CD4-positive, CD25-positive, alpha-beta regulatory T cell (primary cell): ENCODE results near the gene PDCD7. TPM values are rescaled to one million over a fixed set of nuclear protein-coding genes. Genes with fewer than 3 reads are reported as not detected.
"Not testable (repeated sequence)": the region's sequence is repeated elsewhere in the genome, so short reads cannot be mapped to it uniquely, and the experiment has no call there.

Source experiments
- ATAC-seq, 2 donors: fragments of 150-1000 bp; cut with Tn5 transposase; one replicate each; pipeline ENCODE4 v1.10.0; 2021; ENCODE audit warnings: low read depth in 2 of 2, moderate number of reproducible peaks in 2 of 2, moderate library complexity in 1 of 2
- DNase-seq, 3 donors: peaks; one replicate each; pipeline versions ENCODE4 v3.0.0 to v3.0.0-alpha.2; 2012 to 2022; ENCODE audit warnings: mixed read lengths in 1 of 3
- H3K27ac ChIP-seq: one replicate; pipeline ENCODE4 v1.7.0; 2013; ENCODE audit warnings: mild to moderate bottlenecking, low read length; ENCODE audit not compliant: insufficient read depth, poor library complexity, severe bottlenecking
- H3K27me3 ChIP-seq: one replicate; pipeline ENCODE4 v1.7.0; 2013; ENCODE audit warnings: low read length; ENCODE audit not compliant: control insufficient read depth, insufficient read depth
- H3K36me3 ChIP-seq: one replicate; pipeline ENCODE4 v1.7.0; 2013; ENCODE audit warnings: mild to moderate bottlenecking, low read length, moderate library complexity; ENCODE audit not compliant: control insufficient read depth, insufficient read depth
- H3K4me1 ChIP-seq: 2 replicates; pipeline ENCODE4 v1.7.0; 2013; ENCODE audit warnings: mild to moderate bottlenecking, low read length; ENCODE audit not compliant: insufficient read depth, control insufficient read depth, poor library complexity, severe bottlenecking
- H3K4me3 ChIP-seq: one replicate; pipeline ENCODE4 v1.7.0; 2013; ENCODE audit warnings: low read depth, mild to moderate bottlenecking, low read length, moderate library complexity
- H3K9me3 ChIP-seq, 2 experiments: 1 replicate in 1 of 2; 2 replicates in 1 of 2; pipeline ENCODE4 v1.7.0; 2013; ENCODE audit warnings: low read length in 2 of 2, mild to moderate bottlenecking in 1 of 2, moderate library complexity in 1 of 2; ENCODE audit not compliant: control insufficient read depth in 2 of 2
- H3K27ac Mint-ChIP-seq, 3 donors: one replicate each; pipeline ENCODE4 v1.8.0; 2020 to 2022; ENCODE audit warnings: mild to moderate bottlenecking in 3 of 3, mixed read lengths in 3 of 3, moderate library complexity in 2 of 3
- H3K27me3 Mint-ChIP-seq: one replicate; pipeline ENCODE4 v1.8.0; 2022; ENCODE audit warnings: mild to moderate bottlenecking, mixed read lengths
- H3K36me3 Mint-ChIP-seq: one replicate; pipeline ENCODE4 v1.8.0; 2020; ENCODE audit warnings: mixed read lengths
- H3K4me1 Mint-ChIP-seq, 4 donors: one replicate each; pipeline ENCODE4 v1.8.0; 2020 to 2022; ENCODE audit warnings: mixed read lengths in 4 of 4, mild to moderate bottlenecking in 1 of 4
- H3K4me3 Mint-ChIP-seq, 4 donors: one replicate each; pipeline ENCODE4 v1.8.0; 2020 to 2022; ENCODE audit warnings: mild to moderate bottlenecking in 4 of 4, mixed read lengths in 4 of 4, moderate library complexity in 3 of 4
- H3K9me3 Mint-ChIP-seq, 7 donors: one replicate each; pipeline ENCODE4 v1.8.0; 2020 to 2022; ENCODE audit warnings: mixed read lengths in 7 of 7, mild to moderate bottlenecking in 3 of 7, moderate library complexity in 2 of 7
- polyA plus RNA-seq, 4 donors: library from polyadenylated mRNA; unstranded; fragments of 300-500 nt; fragmentation: Illumina TruSeq; gene quantifications; one replicate each; pipeline ENCODE4 v1.2.3, GENCODE V29; 2021
- total RNA-seq: library from RNA; stranded (reverse); gene quantifications from one replicate; pipeline ENCODE4 v1.2.3, GENCODE V29; 2022

The PDCD7 gene
- total and polyA plus RNA-seq, 5 donors from 2014 or later: 12.3 to 37.6 (median 14.6) TPM

DNA sequence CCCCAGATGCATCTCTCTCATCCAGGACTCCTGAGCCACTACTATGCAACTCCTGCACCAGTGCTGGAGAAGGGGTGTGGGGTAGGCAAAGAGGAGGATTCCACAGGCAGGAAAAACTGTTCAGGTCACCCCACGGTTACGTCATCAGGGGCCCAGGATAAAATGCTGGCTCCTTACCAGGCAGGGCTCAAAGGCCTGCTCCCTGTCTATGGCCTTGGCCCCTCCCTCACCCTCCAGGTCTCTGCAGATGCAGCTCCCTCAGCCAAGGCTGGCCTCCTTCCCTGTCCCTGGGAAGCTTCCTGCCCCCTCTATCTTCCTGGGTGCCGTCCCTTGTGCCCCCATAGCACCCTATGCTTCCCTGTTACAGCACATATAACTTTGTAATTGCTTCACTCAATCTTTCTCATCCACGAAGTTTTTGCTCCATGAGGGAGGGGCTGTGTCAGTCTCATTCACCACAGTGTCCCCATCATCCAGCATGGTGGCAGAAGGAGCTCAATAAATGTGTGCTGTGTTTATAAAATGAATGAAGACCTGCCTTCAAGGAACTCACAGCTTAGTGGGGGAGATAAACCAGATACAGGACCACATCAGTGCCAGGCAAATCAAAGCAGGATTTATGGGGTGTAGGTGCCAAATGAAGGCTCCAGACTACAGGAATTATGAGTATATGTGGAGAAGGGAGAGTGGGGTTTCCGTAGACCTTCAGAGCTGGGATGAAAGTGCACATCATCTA, 38.4 kb downstream of the PDCD7 start:
- H3K9me3 Mint-ChIP-seq: no peaks in the 10 kb centered on the region
- peaks cover 21% of the 10 kb centered on the region for H3K36me3 Mint-ChIP-seq
- no peaks in the 10 kb centered on the region for H3K4me1 ChIP-seq
- H3K27me3 Mint-ChIP-seq: no peaks in the 10 kb centered on the region
- peak overlapping the region in 1 of 3 donors; percentile 70 for H3K27ac Mint-ChIP-seq
- no peaks in the 10 kb centered on the region for H3K27me3 ChIP-seq
- H3K36me3 ChIP-seq: peaks cover 20% of the 10 kb centered on the region
- no peak overlapping the region for H3K4me3 ChIP-seq
- no peak overlapping the region for H3K27ac ChIP-seq
- no peak overlapping the region for H3K4me3 Mint-ChIP-seq
- no peaks in the 10 kb centered on the region for H3K9me3 ChIP-seq
- H3K4me1 Mint-ChIP-seq: no peaks in the 10 kb centered on the region
- ATAC-seq: no peak
- DNase-seq: no peak

- ATAC-seq: no peak
- Histone ChIP-seq H3K36me3 (peaks cover 20% of the 10 kb centered on the region), H3K4me1 (no peaks in the 10 kb centered on the region), H3K9me3 (no peaks in the 10 kb centered on the region), H3K27me3 (no peaks in the 10 kb centered on the region), H3K27ac (no peak overlapping the region), H3K4me3 (no peak overlapping the region)
- H3K36me3 Mint-ChIP-seq: peaks cover 21% of the 10 kb centered on the region
- no peak overlapping the region for H3K4me3 Mint-ChIP-seq
- no peaks in the 10 kb centered on the region for H3K4me1 Mint-ChIP-seq
- H3K27me3 Mint-ChIP-seq: no peaks in the 10 kb centered on the region
- H3K9me3 Mint-ChIP-seq: no peaks in the 10 kb centered on the region
- DNase-seq: no peak
- H3K27ac Mint-ChIP-seq: no peak overlapping the region
These were observed 39.2 kb downstream of the PDCD7 start for GRCh38 chr15:65094294-65094995.

DNA sequence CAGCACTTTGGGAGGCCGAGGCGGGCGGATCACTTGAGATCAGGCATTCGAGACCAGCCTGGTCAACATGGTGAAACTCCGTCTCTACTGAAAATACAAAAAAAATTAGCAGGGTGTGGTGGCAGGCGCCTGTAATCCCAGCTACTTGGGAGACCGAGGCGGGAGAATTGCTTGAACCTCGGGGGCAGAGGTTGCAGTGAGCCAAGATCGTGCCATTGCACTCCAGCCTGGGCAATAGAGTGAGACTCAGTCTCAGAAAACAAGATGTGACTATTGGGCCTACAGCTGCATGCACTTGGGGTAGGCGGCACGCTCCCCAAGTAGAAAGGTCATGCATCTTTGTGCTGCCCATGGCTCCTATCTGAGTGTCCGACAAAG, 39.8 kb downstream of the PDCD7 start:
- not testable (repeated sequence) for H3K27me3 Mint-ChIP-seq, H3K4me3 ChIP-seq, DNase-seq, H3K9me3 Mint-ChIP-seq, ATAC-seq, H3K27me3 ChIP-seq, H3K9me3 ChIP-seq, H3K27ac Mint-ChIP-seq, H3K4me1 ChIP-seq, H3K27ac ChIP-seq, H3K4me1 Mint-ChIP-seq
- H3K4me3 Mint-ChIP-seq: peak overlapping the region in 1 of 4 donors; percentile 58
- peaks cover 17% of the 10 kb centered on the region for H3K36me3 Mint-ChIP-seq
- peaks cover 14% of the 10 kb centered on the region for H3K36me3 ChIP-seq

DNA sequence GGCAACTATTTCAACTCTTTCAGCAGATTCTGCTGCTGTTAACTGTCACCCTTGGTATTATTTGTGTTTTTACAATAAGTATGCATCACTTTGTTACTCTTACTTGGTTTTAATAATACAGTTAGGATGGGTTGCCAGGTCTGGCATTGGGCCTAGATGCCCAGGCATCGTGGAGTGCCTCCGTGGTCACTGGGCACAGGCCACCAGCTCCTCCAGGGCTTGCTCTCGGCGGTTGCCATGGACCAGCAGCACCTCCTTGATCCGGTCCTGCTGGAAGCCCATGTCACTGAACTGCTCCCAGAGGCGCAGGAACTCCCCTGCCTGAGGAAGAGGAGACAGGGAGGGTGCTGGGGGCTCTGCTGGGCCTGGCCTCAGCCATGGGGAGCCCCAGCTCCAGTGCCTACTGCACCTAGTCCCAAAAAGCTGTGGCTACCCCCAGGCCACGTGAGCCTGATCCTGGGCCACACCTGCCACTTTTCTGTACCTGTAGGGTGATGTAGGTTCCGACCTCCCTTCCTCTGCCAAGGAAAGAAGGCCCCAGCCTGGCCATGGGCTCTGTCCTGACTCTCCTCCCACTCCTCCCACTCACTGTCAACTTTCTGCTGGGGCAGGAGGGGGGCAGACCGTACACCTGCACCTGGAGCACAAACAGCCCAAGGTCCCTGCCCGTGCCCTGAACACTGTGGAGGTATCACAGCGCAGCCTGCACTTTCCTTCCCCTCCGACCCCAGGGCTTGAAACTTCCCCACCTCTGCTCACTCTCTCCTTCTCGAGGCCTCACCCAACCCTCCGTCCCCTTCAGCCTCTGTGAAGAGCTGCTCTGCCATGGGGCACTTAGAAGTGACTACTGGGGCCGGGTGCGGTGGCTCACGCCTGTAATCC, 40.5 kb downstream of the PDCD7 start:
- H3K27ac Mint-ChIP-seq: no peak overlapping the region

GRCh38 chr15:65091946-65092770, 41.5 kb downstream of the PDCD7 start:
- no peak overlapping the region for H3K27ac ChIP-seq
- Mint-ChIP-seq H3K27me3 (no peaks in the 10 kb centered on the region), H3K9me3 (no peaks in the 10 kb centered on the region), H3K4me1 (peaks cover 0 to 4% (median 0%) of the 10 kb centered on the region in 4 donors), H3K27ac (no peak overlapping the region), H3K36me3 (peaks cover 3% of the 10 kb centered on the region), H3K4me3 (no peak overlapping the region)
- no peak for DNase-seq
- no peak overlapping the region for H3K4me3 ChIP-seq
- H3K9me3 ChIP-seq: no peaks in the 10 kb centered on the region
- H3K4me1 ChIP-seq: no peaks in the 10 kb centered on the region
- no peaks in the 10 kb centered on the region for H3K27me3 ChIP-seq
- ATAC-seq: no peak
- H3K36me3 ChIP-seq: no peaks in the 10 kb centered on the region

More for the DNA sequence above, 40.5 kb downstream of the PDCD7 start:
- no peaks in the 10 kb centered on the region for H3K27me3 Mint-ChIP-seq
- DNase-seq: no peak
- Histone ChIP-seq H3K27me3 (no peaks in the 10 kb centered on the region), H3K4me3 (no peak overlapping the region), H3K9me3 (no peaks in the 10 kb centered on the region), H3K27ac (no peak overlapping the region), H3K36me3 (peaks cover 7% of the 10 kb centered on the region), H3K4me1 (no peaks in the 10 kb centered on the region)
- H3K4me1 Mint-ChIP-seq: no peaks in the 10 kb centered on the region
- H3K4me3 Mint-ChIP-seq: peak overlapping the region in 1 of 4 donors; percentile 58
- peaks cover 11% of the 10 kb centered on the region for H3K36me3 Mint-ChIP-seq
- ATAC-seq: no peak
- H3K9me3 Mint-ChIP-seq: no peaks in the 10 kb centered on the region

GRCh38 chr15:65089206-65089824, 44.3 kb downstream of the PDCD7 start:
- Histone ChIP-seq H3K4me1 (no peaks in the 10 kb centered on the region), H3K36me3 (no peaks in the 10 kb centered on the region), H3K4me3 (no peak overlapping the region), H3K9me3 (no peaks in the 10 kb centered on the region), H3K27me3 (no peaks in the 10 kb centered on the region), H3K27ac (no peak overlapping the region)
- Mint-ChIP-seq H3K27me3 (peaks cover 6% of the 10 kb centered on the region), H3K4me1 (peaks cover 0 to 4% (median 0%) of the 10 kb centered on the region in 4 donors), H3K27ac (no peak overlapping the region), H3K9me3 (no peaks in the 10 kb centered on the region), H3K36me3 (no peaks in the 10 kb centered on the region), H3K4me3 (no peak overlapping the region)
- no peak for DNase-seq
- ATAC-seq: no peak

DNA sequence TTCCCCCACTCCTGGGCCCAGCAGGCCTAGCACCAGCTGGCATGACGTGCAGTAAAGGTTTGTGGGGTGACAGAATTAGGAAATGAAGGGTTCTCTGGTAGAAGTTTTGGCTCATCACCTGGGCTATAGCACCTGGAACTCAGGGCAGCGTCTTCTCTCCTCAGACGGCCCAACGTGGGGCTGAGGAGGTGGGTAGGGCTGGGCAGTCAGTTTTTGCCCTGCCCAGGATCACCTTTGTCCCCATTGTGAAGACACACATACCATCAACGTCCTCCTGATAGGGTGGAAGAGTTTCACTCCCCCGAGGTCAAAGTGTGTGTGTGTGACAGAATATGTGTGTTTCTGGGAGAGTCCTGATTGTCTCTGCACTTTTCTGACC, 45.0 kb downstream of the PDCD7 start:
- Mint-ChIP-seq H3K27ac (no peak overlapping the region), H3K4me1 (peaks cover 0 to 4% (median 0%) of the 10 kb centered on the region in 4 donors), H3K4me3 (no peak overlapping the region), H3K9me3 (no peaks in the 10 kb centered on the region), H3K27me3 (peaks cover 6% of the 10 kb centered on the region), H3K36me3 (no peaks in the 10 kb centered on the region)
- no peaks in the 10 kb centered on the region for H3K4me1 ChIP-seq
- no peaks in the 10 kb centered on the region for H3K9me3 ChIP-seq
- DNase-seq: no peak
- H3K36me3 ChIP-seq: no peaks in the 10 kb centered on the region
- peaks cover 2% of the 10 kb centered on the region for H3K27me3 ChIP-seq
- H3K27ac ChIP-seq: no peak overlapping the region
- no peak overlapping the region for H3K4me3 ChIP-seq
- ATAC-seq: no peak
